ENCODE results near the gene TMC6. TPM values are rescaled to one million over a fixed set of nuclear protein-coding genes. Genes with fewer than 3 reads are reported as not detected.

TMC6 gene
- total and polyA plus RNA-seq, 2 of the 13 experiments (the other 11 are each of a cell fraction or from before 2014, with no cell fraction given), result 48.4 to 99.1 TPM

DNA sequence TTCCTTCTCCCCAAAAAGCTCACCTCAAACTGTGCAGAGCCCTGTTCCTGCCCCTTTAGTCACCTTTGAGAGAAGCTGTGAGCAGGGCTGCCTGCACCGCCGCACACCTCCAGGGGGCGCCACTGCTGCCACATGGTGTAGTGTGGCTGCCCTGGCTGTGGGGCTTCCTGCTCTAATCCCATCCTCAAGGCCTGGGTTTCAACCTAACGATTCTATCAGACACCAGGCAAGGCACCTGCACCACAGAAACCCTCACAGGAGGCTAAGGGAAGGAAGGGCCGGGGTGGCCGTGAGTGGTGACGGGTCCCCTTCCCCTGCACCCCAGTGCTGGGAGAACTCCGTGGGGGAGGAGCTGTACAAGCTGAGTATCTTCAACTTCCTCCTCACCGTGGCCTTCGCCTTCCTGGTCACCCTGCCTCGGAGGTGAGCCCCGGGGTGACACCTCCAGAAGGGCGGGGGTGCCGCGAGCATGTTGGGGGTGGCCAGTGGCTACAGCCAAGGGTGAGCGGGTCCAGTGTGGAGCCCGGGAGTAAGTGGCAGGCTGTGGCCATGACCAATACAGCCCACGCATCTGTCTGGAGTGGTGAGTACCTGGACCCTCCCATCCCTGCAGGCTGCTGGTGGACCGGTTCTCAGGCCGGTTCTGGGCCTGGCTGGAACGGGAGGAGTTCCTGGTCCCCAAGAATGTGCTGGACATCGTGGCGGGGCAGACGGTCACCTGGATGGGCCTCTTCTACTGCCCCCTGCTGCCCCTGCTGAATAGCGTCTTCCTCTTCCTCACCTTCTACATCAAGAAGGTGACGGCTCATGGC, 9.0 kb upstream of the TMC6 start (continued):
- TF ChIP-seq STAT5B (CRISPR knock-in tag; IDR thresholded peaks at IDR 0.05), result no peak
- TF ChIP-seq ZSCAN5A (CRISPR knock-in tag; IDR thresholded peaks at IDR 0.05; ENCODE audit: borderline replicate concordance), result no peak
- TF ChIP-seq GPBP1L1 (CRISPR knock-in tag; IDR thresholded peaks at IDR 0.05), result no peak
- TF ChIP-seq NRL (CRISPR knock-in tag; IDR thresholded peaks at IDR 0.05; ENCODE audit: borderline replicate concordance), result peak; percentile 30; the same call in 1 of the 2 replicates
- TF ChIP-seq ZFYVE20 (CRISPR knock-in tag; IDR thresholded peaks at IDR 0.05; ENCODE audit: borderline replicate concordance, low read depth), result no peak
- TF ChIP-seq FOXJ3 (CRISPR knock-in tag; IDR thresholded peaks at IDR 0.05; ENCODE audit: borderline replicate concordance), result no peak
- TF ChIP-seq SRSF4 (IDR thresholded peaks at IDR 0.05; ENCODE audit: low read depth, low read length, poor library complexity, severe bottlenecking), result no peak
- TF ChIP-seq NONO (IDR thresholded peaks at IDR 0.05), result no peak
- TF ChIP-seq NONO (CRISPR knock-in tag; conservative IDR thresholded peaks at IDR 0.05), result peak; percentile 82
- no peak for TF ChIP-seq ZNF17 (CRISPR knock-in tag; IDR thresholded peaks at IDR 0.05)
- no peak for TF ChIP-seq ZNF567 (CRISPR knock-in tag; IDR thresholded peaks at IDR 0.05; ENCODE audit: borderline replicate concordance)
- TF ChIP-seq ZNF317 (CRISPR knock-in tag; IDR thresholded peaks at IDR 0.05), result 0 out of 2 replicates have a peak, but pooled peaks have one; percentile 50
- no peak for TF ChIP-seq IKZF1 (IDR thresholded peaks at IDR 0.05)
- no peak for TF ChIP-seq ZNF772 (CRISPR knock-in tag; IDR thresholded peaks at IDR 0.05)
- TF ChIP-seq ZIK1 (CRISPR knock-in tag; IDR thresholded peaks at IDR 0.05; ENCODE audit: borderline replicate concordance, low read depth), result 0 out of 2 replicates have a peak, but pooled peaks have one; percentile 17
- 0 out of 2 replicates have a peak, but pooled peaks have one; percentile 14 for TF ChIP-seq KDM3A (CRISPR knock-in tag; IDR thresholded peaks at IDR 0.05; ENCODE audit: low read depth)
- TF ChIP-seq RFXAP (CRISPR knock-in tag; IDR thresholded peaks at IDR 0.05; ENCODE audit: borderline replicate concordance), result no peak
- no peak for TF ChIP-seq ZNF430 (CRISPR knock-in tag; IDR thresholded peaks at IDR 0.05)
- 0 out of 2 replicates have a peak, but pooled peaks have one; percentile 24 for TF ChIP-seq CENPT (CRISPR knock-in tag; IDR thresholded peaks at IDR 0.05; ENCODE audit: low read depth)
- no peak for TF ChIP-seq ZNF740 (CRISPR knock-in tag; IDR thresholded peaks at IDR 0.05)
- no peak for TF ChIP-seq CBFB (CRISPR knock-in tag; IDR thresholded peaks at IDR 0.05)
- TF ChIP-seq MAFG (CRISPR knock-in tag; IDR thresholded peaks at IDR 0.05), result no peak
- TF ChIP-seq BHLHE40 (IDR thresholded peaks at IDR 0.05; ENCODE audit: low read length), result no peak
- TF ChIP-seq ZBTB49 (CRISPR knock-in tag; IDR thresholded peaks at IDR 0.05; ENCODE audit: borderline replicate concordance), result no peak; the same call in 1 of the 2 replicates
- no peak for TF ChIP-seq CEBPG (CRISPR knock-in tag; IDR thresholded peaks at IDR 0.05)

Measured in HepG2 (cell line).